CD14-positive monocyte (primary cell): Measurements from ENCODE around the gene ITPR3. TPM values are rescaled to one million over a fixed set of nuclear protein-coding genes. Genes with fewer than 3 reads are reported as not detected.

Experiments used
- DNase-seq, 3 donors: peaks; one replicate each; pipeline ENCODE4 v3.0.0-alpha.2; 2011 to 2022
- H2AFZ ChIP-seq: 2 replicates; pipeline ENCODE4 v1.6.0; 2012; ENCODE audit warnings: mild to moderate bottlenecking, low read depth, low read length, inconsistent platforms; ENCODE audit not compliant: insufficient read depth, poor library complexity, severe bottlenecking
- H3K27ac ChIP-seq, 2 donors: 1 replicate in 1 of 2; 2 replicates in 1 of 2; pipeline ENCODE4 v1.5.1; 2012 to 2013; ENCODE audit warnings: low read length in 2 of 2, control low read depth in 1 of 2, inconsistent platforms in 1 of 2, low read depth in 1 of 2, mild to moderate bottlenecking in 1 of 2
- H3K27me3 ChIP-seq, 2 donors: one replicate each; pipeline versions ENCODE4 v1.6.0 to v1.6.1; 2011 to 2013; ENCODE audit warnings: low read length in 2 of 2; ENCODE audit not compliant: control insufficient read depth in 2 of 2, insufficient read depth in 2 of 2
- H3K36me3 ChIP-seq, 2 donors: replicated peaks in 1 of 2; 1 replicate in 1 of 2; 2 replicates in 1 of 2; pipeline versions ENCODE4 v1.5.1 to v1.6.1; 2012 to 2013; ENCODE audit warnings: low read length in 2 of 2, control low read depth in 1 of 2, inconsistent platforms in 1 of 2, mild to moderate bottlenecking in 1 of 2; ENCODE audit not compliant: insufficient read depth in 2 of 2, control insufficient read depth in 1 of 2
- H3K4me1 ChIP-seq, 2 donors: 1 replicate in 1 of 2; 2 replicates in 1 of 2; pipeline versions ENCODE4 v1.5.1 to v1.6.1; 2012 to 2013; ENCODE audit warnings: low read length in 2 of 2, control low read depth in 1 of 2, inconsistent platforms in 1 of 2, mild to moderate bottlenecking in 1 of 2, moderate library complexity in 1 of 2; ENCODE audit not compliant: insufficient read depth in 2 of 2, control insufficient read depth in 1 of 2
- H3K4me2 ChIP-seq: replicated peaks from 2 replicates; pipeline ENCODE3; 2012; ENCODE audit warnings: low read length, moderate library complexity, mild to moderate bottlenecking; ENCODE audit not compliant: poor library complexity, severe bottlenecking; ENCODE audit errors: extremely low read depth
- H3K4me3 ChIP-seq, 3 experiments: fragments of 200-600 bp in 1 of 3; sonication (generic) in 1 of 3; replicated peaks in 1 of 3; 1 replicate in 2 of 3; 2 replicates in 1 of 3; pipeline ENCODE4 v1.5.1; 2011 to 2013; ENCODE audit warnings: low read length in 3 of 3, mild to moderate bottlenecking in 3 of 3, control low read depth in 2 of 3, low read depth in 2 of 3, inconsistent platforms in 1 of 3, moderate library complexity in 1 of 3
- H3K79me2 ChIP-seq: 2 replicates; pipeline ENCODE4 v1.6.0; 2012; ENCODE audit warnings: mild to moderate bottlenecking, control low read depth, inconsistent platforms, low read length, moderate library complexity; ENCODE audit not compliant: insufficient read depth
- H3K9ac ChIP-seq: 2 replicates; pipeline ENCODE4 v1.6.0; 2017; ENCODE audit warnings: low read length, mild to moderate bottlenecking; ENCODE audit not compliant: insufficient read depth, poor library complexity, severe bottlenecking
- H3K9me3 ChIP-seq, 2 donors: replicated peaks in 1 of 2; 1 replicate in 1 of 2; 2 replicates in 1 of 2; pipeline versions ENCODE4 v1.5.1 to v1.6.1; 2012 to 2013; ENCODE audit warnings: low read length in 2 of 2, control low read depth in 1 of 2; ENCODE audit not compliant: control insufficient read depth in 1 of 2, insufficient read depth in 1 of 2
- H4K20me1 ChIP-seq: 2 replicates; pipeline ENCODE4 v1.6.0; 2012; ENCODE audit warnings: mild to moderate bottlenecking, low read length, control low read depth, moderate library complexity; ENCODE audit not compliant: insufficient read depth
- H3K27ac Mint-ChIP-seq, 7 donors: one replicate each; pipeline ENCODE4 v1.8.0; 2020; ENCODE audit warnings: mild to moderate bottlenecking in 7 of 7, mixed read lengths in 7 of 7, moderate library complexity in 6 of 7, inconsistent platforms in 2 of 7
- H3K27me3 Mint-ChIP-seq, 3 donors: one replicate each; pipeline ENCODE4 v1.8.0; 2021 to 2022; ENCODE audit warnings: low read depth in 3 of 3, mild to moderate bottlenecking in 3 of 3, mixed read lengths in 3 of 3, moderate library complexity in 3 of 3, inconsistent platforms in 1 of 3
- H3K36me3 Mint-ChIP-seq, 2 donors: one replicate each; pipeline ENCODE4 v1.8.0; 2020; ENCODE audit warnings: mixed read lengths in 2 of 2, inconsistent platforms in 1 of 2, mild to moderate bottlenecking in 1 of 2
- H3K4me1 Mint-ChIP-seq: one replicate; pipeline ENCODE4 v1.8.0; 2020; ENCODE audit warnings: mild to moderate bottlenecking, mixed read lengths
- H3K4me3 Mint-ChIP-seq, 2 donors: one replicate each; pipeline ENCODE4 v1.8.0; 2020; ENCODE audit warnings: mild to moderate bottlenecking in 2 of 2, mixed read lengths in 2 of 2, moderate library complexity in 1 of 2
- H3K9me3 Mint-ChIP-seq, 7 donors: one replicate each; pipeline ENCODE4 v1.8.0; 2020 to 2022; ENCODE audit warnings: mixed read lengths in 7 of 7, mild to moderate bottlenecking in 6 of 7, moderate library complexity in 6 of 7, inconsistent platforms in 2 of 7
- CTCF ChIP-seq: fragments of 200-600 bp; IDR thresholded peaks from one replicate; pipeline ENCODE4 v1.8.0; 2022; ENCODE audit warnings: antibody characterized with exemption, mild to moderate bottlenecking
- WGBS: methylation state at CpG from one replicate; pipeline ENCODE4 v1.1.5; 2013; ENCODE audit warnings: missing lambda C conversion rate; ENCODE audit not compliant: insufficient coverage; 5-methylcytosine and 5-hydroxymethylcytosine counted together
- intact Hi-C, 2 donors: fragments of 100-400 bp; cut with micrococcal nuclease; formaldehyde crosslinking; loops; one replicate each; pipeline versions ENCODE4 v1.15.0 to v1.15.1; 2023
- polyA plus RNA-seq, 3 donors: library from polyadenylated mRNA; depleted of rRNA in 1 of 3; unstranded in 2 of 3; stranded (reverse) in 1 of 3; fragments of 300-500 nt in 2 of 3; fragments of >200 nt in 1 of 3; fragmentation: Illumina TruSeq in 2 of 3; gene quantifications; 1 replicate in 2 of 3; 2 replicates in 1 of 3; pipeline ENCODE4 v1.2.3, GENCODE V29; 2012 to 2021

ITPR3 gene
- polyA plus RNA-seq, 3 donors: 1.8 TPM; not detected in 2

GRCh38 chr6:33699739-33700138 is 78.6 kb downstream of the ITPR3 start:
- Histone ChIP-seq H3K9ac (no peak overlapping the region), H3K4me1 (no peaks in the 10 kb centered on the region), H3K9me3 (no peaks in the 10 kb centered on the region), H3K4me3 (no peak overlapping the region), H4K20me1 (no peaks in the 10 kb centered on the region), H2AFZ (no peak overlapping the region), H3K27ac (no peak overlapping the region), H3K79me2 (no peaks in the 10 kb centered on the region), H3K36me3 (peaks cover 18 to 49% of the 10 kb centered on the region in 2 donors), H3K27me3 (no peaks in the 10 kb centered on the region), H3K4me2 (no peak overlapping the region)
- no CpG with 5 or more reads among the region's 5 CpGs for WGBS
- intact Hi-C loops: loop anchor here in 1 of 2 donors (5.0 kb wide), 1 partner anchor 112 kb away; no protein-coding TSS in a partner anchor
- Mint-ChIP-seq H3K4me1 (peaks cover under 1% of the 10 kb centered on the region), H3K9me3 (no peaks in the 10 kb centered on the region), H3K36me3 (peaks cover 46 to 57% of the 10 kb centered on the region in 2 donors), H3K27ac (no peak overlapping the region), H3K27me3 (peaks cover 0 to 1% (median 0%) of the 10 kb centered on the region in 3 donors), H3K4me3 (no peak overlapping the region)
- no peak for DNase-seq
- no peak for TF ChIP-seq CTCF

- no peaks in the 10 kb centered on the region for H3K9me3 ChIP-seq
- peaks cover 46 to 51% of the 10 kb centered on the region in 2 donors for H3K36me3 Mint-ChIP-seq
- peaks cover 0 to 1% (median 0%) of the 10 kb centered on the region in 3 donors for H3K27me3 Mint-ChIP-seq
- 48% methylated on average over 7 of the region's 10 CpGs for WGBS
- no peak overlapping the region for H2AFZ ChIP-seq
- no peak overlapping the region for H3K4me3 ChIP-seq
- no peak overlapping the region for H3K4me2 ChIP-seq
- peak overlapping the region in 2 of 7 donors; percentile 21 to 46 for H3K27ac Mint-ChIP-seq
- no peak overlapping the region for H3K4me3 Mint-ChIP-seq
- H3K36me3 ChIP-seq: peaks cover 14 to 41% of the 10 kb centered on the region in 2 donors
- peak; percentile 63 for TF ChIP-seq CTCF
- no peaks in the 10 kb centered on the region for H3K4me1 ChIP-seq
- DNase-seq: peak; percentile 22 to 48 (median 23)
- H3K9me3 Mint-ChIP-seq: no peaks in the 10 kb centered on the region
- no peaks in the 10 kb centered on the region for H3K4me1 Mint-ChIP-seq
- H3K9ac ChIP-seq: no peak overlapping the region
- no peak overlapping the region for H3K27ac ChIP-seq
- H4K20me1 ChIP-seq: no peaks in the 10 kb centered on the region
- intact Hi-C loops: loop anchor here in 1 of 2 donors (5.0 kb wide), 1 partner anchor 113 kb away; no protein-coding TSS in a partner anchor
- H3K27me3 ChIP-seq: no peaks in the 10 kb centered on the region
- H3K79me2 ChIP-seq: no peaks in the 10 kb centered on the region
Measured at GRCh38 chr6:33700391-33701050, 79.4 kb downstream of the ITPR3 start.
